GM12873 (cell line): ENCODE data around the gene MCF2L.

Experiments
- TF ChIP-seq, protein P1 (sequence below): IDR thresholded peaks from 2 replicates; pipeline ENCODE4 v1.5.1; 2012; ENCODE audit warnings: low read depth, mild to moderate bottlenecking, moderate library complexity, low read length, control low read depth; ENCODE audit not compliant: insufficient read depth; ENCODE audit errors: missing control alignments

Gene MCF2L

DNA sequence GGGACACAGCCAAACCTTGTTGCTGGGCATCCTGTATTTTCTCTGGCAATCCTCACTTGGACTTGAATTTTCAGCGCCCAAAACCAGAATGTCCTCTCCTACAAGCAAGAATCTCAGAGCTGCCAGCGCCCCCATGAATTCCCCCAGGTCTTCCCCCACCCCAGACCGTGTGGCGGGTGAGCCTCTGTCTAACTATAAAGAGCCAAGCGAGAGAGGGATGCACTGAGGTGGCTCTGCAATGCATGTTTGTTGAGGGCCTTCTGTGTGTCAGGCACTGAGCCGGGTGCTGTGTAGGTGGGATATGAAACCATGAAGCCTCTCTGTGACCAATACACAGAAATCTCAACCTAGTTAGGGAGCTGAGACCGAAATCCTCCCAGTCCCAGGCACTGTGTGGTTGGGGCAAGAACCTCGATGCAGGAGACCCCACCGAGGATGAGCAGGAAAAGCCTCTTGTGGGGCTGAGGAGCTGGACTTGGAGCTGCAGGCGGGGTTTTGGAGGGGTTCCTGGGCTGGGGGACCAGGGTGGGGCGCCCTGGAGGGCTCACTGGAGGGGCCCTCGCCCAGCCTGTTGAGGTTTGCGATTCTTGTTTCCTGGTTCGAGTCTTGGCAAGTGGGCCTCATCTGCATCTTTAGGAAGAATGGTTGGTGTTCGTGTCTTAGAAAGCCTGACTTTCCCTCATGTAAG, 177.0 kb downstream of the MCF2L start:
- TF ChIP-seq, protein P1, sequence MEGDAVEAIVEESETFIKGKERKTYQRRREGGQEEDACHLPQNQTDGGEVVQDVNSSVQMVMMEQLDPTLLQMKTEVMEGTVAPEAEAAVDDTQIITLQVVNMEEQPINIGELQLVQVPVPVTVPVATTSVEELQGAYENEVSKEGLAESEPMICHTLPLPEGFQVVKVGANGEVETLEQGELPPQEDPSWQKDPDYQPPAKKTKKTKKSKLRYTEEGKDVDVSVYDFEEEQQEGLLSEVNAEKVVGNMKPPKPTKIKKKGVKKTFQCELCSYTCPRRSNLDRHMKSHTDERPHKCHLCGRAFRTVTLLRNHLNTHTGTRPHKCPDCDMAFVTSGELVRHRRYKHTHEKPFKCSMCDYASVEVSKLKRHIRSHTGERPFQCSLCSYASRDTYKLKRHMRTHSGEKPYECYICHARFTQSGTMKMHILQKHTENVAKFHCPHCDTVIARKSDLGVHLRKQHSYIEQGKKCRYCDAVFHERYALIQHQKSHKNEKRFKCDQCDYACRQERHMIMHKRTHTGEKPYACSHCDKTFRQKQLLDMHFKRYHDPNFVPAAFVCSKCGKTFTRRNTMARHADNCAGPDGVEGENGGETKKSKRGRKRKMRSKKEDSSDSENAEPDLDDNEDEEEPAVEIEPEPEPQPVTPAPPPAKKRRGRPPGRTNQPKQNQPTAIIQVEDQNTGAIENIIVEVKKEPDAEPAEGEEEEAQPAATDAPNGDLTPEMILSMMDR, result no peak

DNA sequence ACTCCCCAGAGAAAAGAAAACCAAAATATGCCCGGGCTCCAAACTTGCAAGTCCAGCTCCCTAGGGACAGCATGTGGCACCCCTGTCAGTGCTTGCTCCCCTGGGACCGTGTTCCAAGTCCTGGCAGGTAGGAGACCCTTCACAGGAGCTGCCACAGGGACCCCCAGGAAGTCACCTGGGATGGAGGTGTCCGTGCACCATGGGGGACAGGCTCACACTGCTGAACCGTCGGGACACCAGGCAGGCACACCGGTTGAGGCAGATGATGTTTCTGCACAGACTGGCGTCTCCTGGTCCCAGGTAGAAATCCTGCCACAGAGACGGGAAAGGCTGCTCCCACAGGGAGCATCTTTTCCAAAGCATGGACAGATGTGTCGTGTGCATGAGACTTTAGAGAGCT, 177.7 kb downstream of the MCF2L start:
- TF ChIP-seq, protein P1, result no peak

DNA sequence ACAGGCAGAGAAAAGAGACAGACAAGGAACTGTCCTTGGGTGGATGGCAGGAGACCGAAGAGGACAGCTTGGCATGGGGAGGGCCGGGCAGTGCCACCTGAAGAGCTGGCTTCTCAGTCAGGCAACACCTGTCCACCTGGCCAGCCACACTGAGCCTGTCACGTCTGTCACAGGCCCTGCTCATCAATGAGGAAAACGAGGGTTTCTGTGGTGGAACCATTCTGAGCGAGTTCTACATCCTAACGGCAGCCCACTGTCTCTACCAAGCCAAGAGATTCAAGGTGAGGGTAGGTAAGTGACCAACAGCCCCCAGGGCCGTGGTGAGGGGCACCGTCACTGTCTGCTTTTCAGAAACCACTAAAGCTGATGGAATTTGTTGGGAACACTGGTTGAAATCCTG, 178.2 kb downstream of the MCF2L start:
- TF ChIP-seq, protein P1, result no peak

DNA sequence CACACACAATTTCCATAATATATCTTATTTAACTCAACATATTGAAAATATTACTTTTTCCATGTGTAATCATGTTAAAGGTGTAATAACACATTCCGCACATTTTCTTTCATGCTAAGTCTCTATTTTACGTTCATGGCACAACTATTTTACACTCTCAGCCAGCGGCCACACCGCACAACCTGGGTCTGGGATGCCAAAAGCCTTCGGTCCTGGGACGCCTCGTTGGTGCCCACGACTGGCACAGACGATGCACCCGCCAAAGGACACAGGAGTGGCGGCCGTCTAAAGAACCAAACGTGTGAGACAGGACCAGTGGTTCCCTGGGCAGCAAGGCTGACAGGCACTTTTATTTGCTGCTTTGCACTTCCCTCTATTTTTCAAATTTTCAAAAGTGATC, 179.4 kb downstream of the MCF2L start:
- TF ChIP-seq, protein P1, result no peak

DNA sequence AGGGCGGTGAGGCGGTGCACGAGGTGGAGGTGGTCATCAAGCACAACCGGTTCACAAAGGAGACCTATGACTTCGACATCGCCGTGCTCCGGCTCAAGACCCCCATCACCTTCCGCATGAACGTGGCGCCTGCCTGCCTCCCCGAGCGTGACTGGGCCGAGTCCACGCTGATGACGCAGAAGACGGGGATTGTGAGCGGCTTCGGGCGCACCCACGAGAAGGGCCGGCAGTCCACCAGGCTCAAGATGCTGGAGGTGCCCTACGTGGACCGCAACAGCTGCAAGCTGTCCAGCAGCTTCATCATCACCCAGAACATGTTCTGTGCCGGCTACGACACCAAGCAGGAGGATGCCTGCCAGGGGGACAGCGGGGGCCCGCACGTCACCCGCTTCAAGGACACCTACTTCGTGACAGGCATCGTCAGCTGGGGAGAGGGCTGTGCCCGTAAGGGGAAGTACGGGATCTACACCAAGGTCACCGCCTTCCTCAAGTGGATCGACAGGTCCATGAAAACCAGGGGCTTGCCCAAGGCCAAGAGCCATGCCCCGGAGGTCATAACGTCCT, 180.0 kb downstream of the MCF2L start:
- TF ChIP-seq, protein P1, result no peak
